Stomach smooth muscle (tissue), 2 donors: ENCODE results near the gene MYOZ2.

Experiments
- H3K27ac ChIP-seq: one replicate; pipeline ENCODE4 v1.7.0; 2013; ENCODE audit warnings: mild to moderate bottlenecking, low read length, inconsistent platforms
- H3K27me3 ChIP-seq, 2 donors: one replicate each; pipeline ENCODE4 v1.7.0; 2013; ENCODE audit warnings: low read length in 2 of 2; ENCODE audit not compliant: insufficient read depth in 2 of 2, control insufficient read depth in 1 of 2
- H3K36me3 ChIP-seq, 2 donors: one replicate each; pipeline ENCODE4 v1.7.0; 2013; ENCODE audit warnings: low read length in 2 of 2; ENCODE audit not compliant: control insufficient read depth in 2 of 2, insufficient read depth in 2 of 2
- H3K4me1 ChIP-seq: one replicate; pipeline ENCODE4 v1.7.0; 2013; ENCODE audit warnings: low read length; ENCODE audit not compliant: control insufficient read depth, insufficient read depth
- H3K4me3 ChIP-seq, 2 donors: one replicate each; pipeline ENCODE4 v1.7.0; 2013; ENCODE audit warnings: low read length in 2 of 2
- H3K9ac ChIP-seq, 2 donors: one replicate each; pipeline ENCODE4 v1.7.0; 2013; ENCODE audit warnings: low read length in 2 of 2, mild to moderate bottlenecking in 1 of 2
- H3K9me3 ChIP-seq, 2 donors: one replicate each; pipeline ENCODE4 v1.7.0; 2013; ENCODE audit warnings: low read length in 2 of 2; ENCODE audit not compliant: control insufficient read depth in 2 of 2
- donor health status: healthy.
- donor health status: Pancreatic carcinoma.

MYOZ2 gene

GRCh38 chr4:119212234-119212963, 76.8 kb downstream of the MYOZ2 start, which contains the start of gene USP53:
TSS of gene USP53 (plus strand) at chr4:119212713. CDS start at chr4:119239760, 27,047 bp downstream.
- no peaks in the 10 kb centered on the region for H3K9me3 ChIP-seq

GRCh38 chr4:119212964-119213606, 77.5 kb downstream of the MYOZ2 start:
- peak overlapping the region; percentile 95 to 98 for H3K4me3 ChIP-seq
- H3K9ac ChIP-seq: peak overlapping the region; percentile 94 to 95
- H3K4me1 ChIP-seq: no peaks in the 10 kb centered on the region
- peak overlapping the region; percentile 87 for H3K27ac ChIP-seq
- peaks cover 0 to 5% of the 10 kb centered on the region in 2 donors for H3K36me3 ChIP-seq
- no peaks in the 10 kb centered on the region for H3K27me3 ChIP-seq
- H3K9me3 ChIP-seq: no peaks in the 10 kb centered on the region

More at GRCh38 chr4:119212234-119212963, 76.8 kb downstream of the MYOZ2 start, which contains the start of gene USP53:
- Histone ChIP-seq H3K27ac (peak within 1 kb of the TSS; percentile 87), H3K36me3 (no peaks in the 10 kb centered on the region), H3K9ac (peak within 1 kb of the TSS; percentile 94 to 95), H3K4me3 (peak within 1 kb of the TSS; percentile 95 to 98), H3K27me3 (no peaks in the 10 kb centered on the region), H3K4me1 (no peaks in the 10 kb centered on the region)

- Histone ChIP-seq H3K4me1 (no peaks in the 10 kb centered on the region), H3K36me3 (peaks cover 4 to 6% of the 10 kb centered on the region in 2 donors), H3K9me3 (no peaks in the 10 kb centered on the region), H3K9ac (no peak overlapping the region), H3K27ac (no peak overlapping the region), H3K27me3 (no peaks in the 10 kb centered on the region), H3K4me3 (no peak overlapping the region)
Observed at GRCh38 chr4:119218093-119218492, 82.5 kb downstream of the MYOZ2 start.

- Histone ChIP-seq H3K9me3 (no peaks in the 10 kb centered on the region), H3K9ac (no peak overlapping the region), H3K4me1 (no peaks in the 10 kb centered on the region), H3K4me3 (no peak overlapping the region), H3K36me3 (peaks cover 4 to 6% of the 10 kb centered on the region in 2 donors), H3K27me3 (no peaks in the 10 kb centered on the region), H3K27ac (no peak overlapping the region)
Observed at GRCh38 chr4:119221412-119221811, 85.8 kb downstream of the MYOZ2 start.

GRCh38 chr4:119227690-119228089, 92.1 kb downstream of the MYOZ2 start:
- H3K4me3 ChIP-seq: no peak overlapping the region
- H3K9me3 ChIP-seq: no peaks in the 10 kb centered on the region
- no peak overlapping the region for H3K27ac ChIP-seq
- H3K9ac ChIP-seq: no peak overlapping the region
- no peaks in the 10 kb centered on the region for H3K27me3 ChIP-seq
- no peaks in the 10 kb centered on the region for H3K36me3 ChIP-seq
- H3K4me1 ChIP-seq: no peaks in the 10 kb centered on the region

GRCh38 chr4:119228406-119228805, 92.8 kb downstream of the MYOZ2 start:
- no peaks in the 10 kb centered on the region for H3K36me3 ChIP-seq
- H3K4me3 ChIP-seq: no peak overlapping the region
- H3K9me3 ChIP-seq: no peaks in the 10 kb centered on the region
- no peak overlapping the region for H3K9ac ChIP-seq
- no peaks in the 10 kb centered on the region for H3K4me1 ChIP-seq
- no peak overlapping the region for H3K27ac ChIP-seq
- H3K27me3 ChIP-seq: no peaks in the 10 kb centered on the region

- no peaks in the 10 kb centered on the region for H3K27me3 ChIP-seq
- H3K36me3 ChIP-seq: no peaks in the 10 kb centered on the region
- H3K9ac ChIP-seq: no peak overlapping the region
- H3K9me3 ChIP-seq: no peaks in the 10 kb centered on the region
- H3K4me1 ChIP-seq: peaks cover 6% of the 10 kb centered on the region
- H3K4me3 ChIP-seq: no peak overlapping the region
- H3K27ac ChIP-seq: no peak overlapping the region
Observed at GRCh38 chr4:119229908-119230687, 94.5 kb downstream of the MYOZ2 start.

- Histone ChIP-seq H3K27ac (no peak overlapping the region), H3K4me1 (peaks cover 6% of the 10 kb centered on the region), H3K9ac (no peak overlapping the region), H3K9me3 (no peaks in the 10 kb centered on the region), H3K4me3 (no peak overlapping the region), H3K36me3 (peaks cover 0 to 5% of the 10 kb centered on the region in 2 donors), H3K27me3 (no peaks in the 10 kb centered on the region)
Observed at GRCh38 chr4:119231491-119231890, 95.9 kb downstream of the MYOZ2 start.

GRCh38 chr4:119232286-119232685, 96.7 kb downstream of the MYOZ2 start:
- peaks cover 6% of the 10 kb centered on the region for H3K4me1 ChIP-seq

GRCh38 chr4:119233191-119233590, 97.6 kb downstream of the MYOZ2 start:
- H3K9me3 ChIP-seq: no peaks in the 10 kb centered on the region
- peaks cover 0 to 5% of the 10 kb centered on the region in 2 donors for H3K36me3 ChIP-seq
- H3K27ac ChIP-seq: no peak overlapping the region
- H3K4me1 ChIP-seq: peaks cover 6% of the 10 kb centered on the region
- H3K4me3 ChIP-seq: no peak overlapping the region
- H3K27me3 ChIP-seq: no peaks in the 10 kb centered on the region
- no peak overlapping the region for H3K9ac ChIP-seq

More at GRCh38 chr4:119232286-119232685, 96.7 kb downstream of the MYOZ2 start:
- no peak overlapping the region for H3K27ac ChIP-seq
- H3K36me3 ChIP-seq: peaks cover 0 to 5% of the 10 kb centered on the region in 2 donors
- no peaks in the 10 kb centered on the region for H3K9me3 ChIP-seq
- H3K9ac ChIP-seq: no peak overlapping the region
- H3K27me3 ChIP-seq: no peaks in the 10 kb centered on the region
- no peak overlapping the region for H3K4me3 ChIP-seq
